Activated CD8-positive, alpha-beta T cell treated with anti-CD3 and anti-CD28 coated beads for 36 hours (primary cell): ENCODE data around the gene C1orf167. TPM values are rescaled to one million over a fixed set of nuclear protein-coding genes. Genes with fewer than 3 reads are reported as not detected.

ENCODE experiments used
- ATAC-seq: fragments of 200-7000 bp; cut with Tn5 transposase; one replicate; pipeline ENCODE4 v1.10.0; 2021; ENCODE audit warnings: mild to moderate bottlenecking, moderate library complexity
- CTCF ChIA-PET: fragments of 350-600 bp; sonication (Branson Sonifier 250); formaldehyde crosslinking; loops from one replicate; lab custom pipeline; 2021; ENCODE audit warnings: antibody characterized with exemption; lab: Charles Lee
- POLR2A ChIA-PET: fragments of 350-600 bp; sonication (Branson Sonifier 250); formaldehyde crosslinking; loops from one replicate; lab custom pipeline; 2021; ENCODE audit warnings: antibody characterized with exemption; lab: Charles Lee
- DNase-seq: peaks from one replicate; pipeline ENCODE4 v3.0.0-alpha.2; 2020
- H3K27ac Mint-ChIP-seq: one replicate; pipeline ENCODE4 v1.8.0; 2021; ENCODE audit warnings: mild to moderate bottlenecking, mixed read lengths
- H3K27me3 Mint-ChIP-seq: one replicate; pipeline ENCODE4 v1.8.0; 2021; ENCODE audit warnings: mixed read lengths
- H3K36me3 Mint-ChIP-seq: one replicate; pipeline ENCODE4 v1.8.0; 2021; ENCODE audit warnings: low read depth, mixed read lengths
- H3K4me1 Mint-ChIP-seq: one replicate; pipeline ENCODE4 v1.8.0; 2021; ENCODE audit warnings: low read depth, mixed read lengths
- H3K4me3 Mint-ChIP-seq: one replicate; pipeline ENCODE4 v1.8.0; 2021; ENCODE audit warnings: mild to moderate bottlenecking, moderate library complexity, mixed read lengths
- H3K9me3 Mint-ChIP-seq: one replicate; pipeline ENCODE4 v1.8.0; 2021; ENCODE audit warnings: mixed read lengths
- CTCF ChIP-seq: fragments of 200-600 bp; IDR thresholded peaks from one replicate; pipeline ENCODE4 v1.8.0; 2022; ENCODE audit warnings: antibody characterized with exemption, mild to moderate bottlenecking
- intact Hi-C: fragments of 100-400 bp; cut with micrococcal nuclease; formaldehyde crosslinking; loops from one replicate; pipeline ENCODE4 v1.10.0; 2022
- total RNA-seq, 2 experiments: library from RNA; stranded (reverse); gene quantifications; one replicate each; pipeline ENCODE4 v1.2.3, GENCODE V29; 2021

Gene C1orf167
- total RNA-seq, 2 experiments from 2014 or later: not detected

GRCh38 chr1:11736746-11737639 is 25.0 kb upstream of the C1orf167 start:
- TF ChIP-seq CTCF: no peak
- intact Hi-C loops: no loop called here
- Mint-ChIP-seq H3K4me1 (peaks cover 50% of the 10 kb centered on the region), H3K27ac (peak overlapping the region; percentile 49), H3K4me3 (peak overlapping the region; percentile 95), H3K36me3 (no peaks in the 10 kb centered on the region), H3K27me3 (no peaks in the 10 kb centered on the region), H3K9me3 (no peaks in the 10 kb centered on the region)
- DNase-seq: peak; percentile 71
- ChIA-PET POLR2A (interaction anchor here (0.7 to 5.6 kb wide), 9 partner anchors 11 to 172 kb away, joined by 3 to 57 read pairs (median 4); partner anchors contain the start of genes CLCN6 and FBXO6), CTCF (interaction anchor here (0.8 to 5.3 kb wide), 7 partner anchors 12 to 91 kb away, joined by 3 to 23 read pairs (median 4); no protein-coding TSS in a partner anchor)
- peak; percentile 48 for ATAC-seq

- ChIA-PET CTCF (interaction anchor here (1.5 to 5.3 kb wide), 4 partner anchors 16 to 87 kb away, joined by 4 to 23 read pairs (median 8); no protein-coding TSS in a partner anchor), POLR2A (interaction anchor here (0.7 to 5.6 kb wide), 3 partner anchors 74 to 171 kb away, joined by 4 to 57 read pairs (median 12); partner anchors contain the start of gene FBXO6)
- peaks cover 48% of the 10 kb centered on the region for H3K4me1 Mint-ChIP-seq
- H3K27ac Mint-ChIP-seq: no peak overlapping the region
- no peak for TF ChIP-seq CTCF
- H3K9me3 Mint-ChIP-seq: no peaks in the 10 kb centered on the region
- ATAC-seq: no peak
- H3K27me3 Mint-ChIP-seq: no peaks in the 10 kb centered on the region
- intact Hi-C loops: no loop called here
- H3K4me3 Mint-ChIP-seq: no peak overlapping the region
- H3K36me3 Mint-ChIP-seq: no peaks in the 10 kb centered on the region
- DNase-seq: no peak
Observed at GRCh38 chr1:11738096-11738495, 23.9 kb upstream of the C1orf167 start.

- Mint-ChIP-seq H3K9me3 (no peaks in the 10 kb centered on the region), H3K36me3 (no peaks in the 10 kb centered on the region), H3K27ac (no peak overlapping the region), H3K4me3 (no peak overlapping the region), H3K4me1 (peaks cover 44% of the 10 kb centered on the region), H3K27me3 (no peaks in the 10 kb centered on the region)
- ChIA-PET CTCF (interaction anchor here (5.3 kb wide), 1 partner anchor 88 kb away, joined by 23 read pairs; no protein-coding TSS in a partner anchor), POLR2A (interaction anchor here (0.6 to 5.6 kb wide), 2 partner anchors 170 to 693 kb away, joined by 3 to 57 read pairs; no protein-coding TSS in a partner anchor)
- no peak for TF ChIP-seq CTCF
- ATAC-seq (no peak), DNase-seq (no peak)
- intact Hi-C loops: no loop called here
Observed at GRCh38 chr1:11738783-11739182, 23.2 kb upstream of the C1orf167 start.

- CTCF ChIA-PET: interaction anchor here (0.9 to 1.4 kb wide), 2 partner anchors 90 to 95 kb away, joined by 4 read pairs; no protein-coding TSS in a partner anchor
- Mint-ChIP-seq H3K27me3 (no peaks in the 10 kb centered on the region), H3K36me3 (no peaks in the 10 kb centered on the region), H3K4me3 (no peak overlapping the region), H3K4me1 (peaks cover 44% of the 10 kb centered on the region), H3K27ac (peak overlapping the region; percentile 55), H3K9me3 (no peaks in the 10 kb centered on the region)
- ATAC-seq (peak; percentile 48), DNase-seq (peak; percentile 59)
- TF ChIP-seq CTCF: no peak
- POLR2A ChIA-PET: interaction anchor here (1.0 to 1.5 kb wide), 4 partner anchors 10 to 167 kb away, joined by 3 to 7 read pairs (median 4); no protein-coding TSS in a partner anchor
- intact Hi-C loops: no loop called here
Observed at GRCh38 chr1:11740258-11741192, 21.5 kb upstream of the C1orf167 start.
